ENCODE data around the gene RNU4-1.
"Not testable (repeated sequence)": the region's sequence is repeated elsewhere in the genome, so short reads cannot be mapped to it uniquely, and the experiment has no call there.

The RNU4-1 gene

DNA sequence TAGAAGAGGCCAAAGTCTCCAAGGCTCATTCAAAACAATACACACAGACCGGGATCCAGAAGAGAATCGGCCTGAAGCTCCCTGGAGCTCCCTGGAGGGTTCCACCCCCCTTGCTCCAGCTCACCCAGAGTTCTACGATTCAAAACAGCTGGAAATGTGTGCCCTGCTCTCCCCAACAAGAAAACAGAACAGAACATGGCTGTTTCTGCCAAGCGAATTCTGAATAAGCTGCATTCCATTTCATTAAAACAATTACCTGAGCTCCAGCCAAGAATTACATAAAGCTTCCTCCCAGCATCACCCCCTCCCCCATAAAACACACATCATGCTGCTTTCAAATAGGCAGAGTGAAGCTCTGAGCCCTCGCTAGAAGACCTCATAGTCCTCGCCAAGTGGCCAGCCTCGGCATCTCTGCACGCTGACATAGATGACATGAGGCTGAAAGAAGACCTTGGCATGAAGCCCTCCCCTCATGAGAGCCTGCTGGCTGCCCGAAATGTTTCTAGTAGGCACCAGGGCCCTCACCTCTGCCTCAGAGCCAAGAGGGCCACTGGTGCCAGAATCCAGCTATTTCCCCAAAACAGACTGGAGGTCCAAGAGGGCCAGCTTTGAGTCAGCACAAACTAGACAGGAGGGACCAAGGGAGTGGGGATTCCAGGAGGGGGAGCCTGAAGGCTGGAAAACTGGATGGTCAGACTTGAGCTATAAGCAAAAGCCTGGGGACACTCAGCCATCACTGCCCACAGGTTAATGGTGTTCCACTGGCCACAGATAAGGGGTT is 35.8 kb downstream of the RNU4-1 start:
- no peak for DNase-seq (ENCODE audit: low spot score)
- in situ Hi-C loops (cut with MboI; ENCODE audit: low pct_unique_long_range_greater_than_20kb, low sequenced_read_pairs, unreplicated experiment): no loop called here
- no peak for TF ChIP-seq CTCF (IDR thresholded peaks at IDR 0.05; ENCODE audit: extremely low read depth, insufficient read depth, missing control alignments)

- in situ Hi-C loops (cut with MboI; ENCODE audit: low pct_unique_long_range_greater_than_20kb, low sequenced_read_pairs, unreplicated experiment): no loop called here
- TF ChIP-seq CTCF (IDR thresholded peaks at IDR 0.05; ENCODE audit: extremely low read depth, insufficient read depth, missing control alignments): no peak
- DNase-seq (ENCODE audit: low spot score): no peak
Observed at GRCh38 chr12:120254809-120255208, 38.2 kb downstream of the RNU4-1 start.

- DNase-seq (ENCODE audit: low spot score); in situ Hi-C loops (cut with MboI; ENCODE audit: low pct_unique_long_range_greater_than_20kb, low sequenced_read_pairs, unreplicated experiment): not testable (repeated sequence)
Observed at GRCh38 chr12:120253313-120253712, 39.7 kb downstream of the RNU4-1 start.

- in situ Hi-C loops (cut with MboI; ENCODE audit: low pct_unique_long_range_greater_than_20kb, low sequenced_read_pairs, unreplicated experiment): no loop called here
- TF ChIP-seq CTCF (IDR thresholded peaks at IDR 0.05; ENCODE audit: extremely low read depth, insufficient read depth, missing control alignments): no peak
- DNase-seq (ENCODE audit: low spot score): no peak
Observed at GRCh38 chr12:120252071-120252906, 40.7 kb downstream of the RNU4-1 start.

GRCh38 chr12:120251364-120252070 is 41.5 kb downstream of the RNU4-1 start:
- in situ Hi-C loops (cut with MboI; ENCODE audit: low pct_unique_long_range_greater_than_20kb, low sequenced_read_pairs, unreplicated experiment); DNase-seq (ENCODE audit: low spot score): not testable (repeated sequence)

GRCh38 chr12:120249875-120250795 is 42.9 kb downstream of the RNU4-1 start:
- DNase-seq (ENCODE audit: low spot score): no peak
- in situ Hi-C loops (cut with MboI; ENCODE audit: low pct_unique_long_range_greater_than_20kb, low sequenced_read_pairs, unreplicated experiment): no loop called here

More at GRCh38 chr12:120249875-120250795, 42.9 kb downstream of the RNU4-1 start:
- no peak for TF ChIP-seq CTCF (IDR thresholded peaks at IDR 0.05; ENCODE audit: extremely low read depth, insufficient read depth, missing control alignments)

Measured in GM13977 (cell line).